NCI-H2081 treated with DMSO at 0.1 percent for 48 hours (cell line): ENCODE results near the gene COMTD1.

Experiments
- DNase-seq: peaks from one replicate; lab custom pipeline; 2025; lab: John Stamatoyannopoulos, UW

COMTD1 gene

DNA sequence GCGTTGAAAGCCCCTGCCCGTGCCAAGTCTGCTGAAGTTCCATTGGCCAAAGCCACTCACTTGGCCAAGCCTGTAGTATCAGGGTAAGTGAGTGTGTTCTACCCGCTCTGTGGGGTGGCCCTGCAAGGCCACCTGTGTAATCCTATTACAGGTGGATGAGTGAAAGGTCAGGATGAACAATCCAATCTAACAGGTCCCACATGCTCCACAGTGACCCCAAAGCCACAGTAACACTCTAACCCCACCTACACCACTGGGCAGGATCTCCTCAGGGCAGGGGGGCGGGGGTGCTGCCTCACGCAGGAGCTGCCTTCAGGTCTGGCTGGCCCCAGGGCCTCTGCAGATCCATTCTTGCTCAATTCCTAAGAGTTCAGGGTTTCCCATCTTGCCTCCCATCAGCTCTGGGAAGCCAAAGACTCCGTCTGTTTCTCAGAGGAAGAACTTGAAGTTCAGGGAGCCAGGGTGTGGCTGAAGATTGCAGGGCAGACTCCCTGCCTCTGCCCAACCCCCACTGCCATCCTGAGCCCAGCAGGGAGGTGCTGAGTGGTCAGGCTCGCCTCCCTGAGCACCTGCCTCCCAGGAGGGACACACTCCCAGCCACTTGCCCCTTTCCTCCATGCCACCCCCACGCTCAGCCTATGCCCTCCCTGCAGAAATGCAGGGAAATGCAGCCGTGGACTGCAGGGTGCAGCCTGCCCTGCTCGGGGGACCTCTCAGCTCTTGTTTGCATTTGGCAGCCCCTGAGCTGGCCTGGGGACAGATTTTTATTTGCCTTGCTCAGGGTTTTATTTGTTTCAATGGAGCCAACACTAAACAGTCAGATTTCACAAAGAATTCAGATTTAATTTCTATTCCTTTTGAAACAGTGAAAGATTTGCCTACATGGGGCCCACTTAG lies 9.8 kb upstream of the COMTD1 start:
- no peak for DNase-seq

DNA sequence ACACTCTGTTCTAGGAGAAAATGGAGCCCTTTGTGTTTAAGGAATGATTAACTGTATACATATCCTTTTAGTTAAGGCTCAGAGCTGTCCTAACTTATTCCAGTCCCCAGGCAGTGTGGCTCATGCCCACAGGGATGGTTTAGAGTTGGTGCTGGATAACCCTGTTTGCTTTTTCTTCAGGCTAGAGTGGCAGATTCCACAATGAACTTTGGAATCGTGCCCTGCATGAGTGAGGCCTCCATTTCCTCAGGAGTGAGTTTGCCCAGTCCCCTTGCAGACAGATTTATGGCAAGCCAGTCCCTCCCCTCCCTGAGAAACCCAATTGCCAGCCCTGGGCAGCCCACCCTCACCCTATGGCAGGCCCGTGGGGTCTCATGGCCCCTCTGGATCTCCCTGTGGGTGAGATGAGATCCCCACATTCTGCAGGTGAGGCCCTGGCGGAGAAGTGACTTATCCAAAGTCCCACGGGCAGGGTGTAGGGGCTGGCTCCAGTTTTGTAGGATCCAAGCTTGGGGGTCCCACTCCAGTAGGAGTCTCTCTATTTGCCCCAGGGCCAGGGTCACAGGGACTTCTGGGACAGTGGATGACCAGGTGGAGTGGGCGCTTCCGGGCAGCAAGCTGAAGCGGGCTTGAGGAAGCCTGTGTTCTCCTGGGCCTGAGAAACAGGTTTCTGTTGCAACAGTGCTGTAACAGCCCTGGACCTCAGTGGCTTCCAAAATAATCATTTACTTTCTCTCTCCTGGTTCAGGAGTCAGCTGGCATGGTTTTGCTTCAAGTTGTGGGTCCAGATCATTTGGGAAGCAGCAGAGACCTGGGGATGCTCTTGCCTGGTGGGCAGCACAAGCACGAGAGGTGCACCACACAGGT lies 9.0 kb upstream of the COMTD1 start:
- no peak for DNase-seq

DNA sequence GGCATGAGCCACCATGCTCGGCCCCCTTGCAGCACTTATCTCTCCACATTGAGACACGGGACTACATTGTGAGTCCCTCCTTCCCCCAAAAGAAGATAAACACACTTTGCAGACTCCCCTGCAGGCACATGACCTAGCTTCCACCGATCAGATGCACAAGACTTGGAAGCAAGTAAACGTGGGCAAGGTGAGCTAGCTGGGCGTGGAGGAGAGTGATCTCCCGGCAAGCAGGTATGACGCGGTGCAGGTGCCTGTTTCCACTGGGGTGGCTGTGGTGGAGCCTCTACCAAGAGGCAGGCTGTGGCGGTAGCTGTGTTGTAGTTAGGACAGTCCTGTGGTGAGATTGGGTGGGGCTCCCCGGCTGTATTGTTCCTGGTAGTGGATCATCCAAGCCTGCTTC lies 7.7 kb upstream of the COMTD1 start:
- no peak for DNase-seq

DNA sequence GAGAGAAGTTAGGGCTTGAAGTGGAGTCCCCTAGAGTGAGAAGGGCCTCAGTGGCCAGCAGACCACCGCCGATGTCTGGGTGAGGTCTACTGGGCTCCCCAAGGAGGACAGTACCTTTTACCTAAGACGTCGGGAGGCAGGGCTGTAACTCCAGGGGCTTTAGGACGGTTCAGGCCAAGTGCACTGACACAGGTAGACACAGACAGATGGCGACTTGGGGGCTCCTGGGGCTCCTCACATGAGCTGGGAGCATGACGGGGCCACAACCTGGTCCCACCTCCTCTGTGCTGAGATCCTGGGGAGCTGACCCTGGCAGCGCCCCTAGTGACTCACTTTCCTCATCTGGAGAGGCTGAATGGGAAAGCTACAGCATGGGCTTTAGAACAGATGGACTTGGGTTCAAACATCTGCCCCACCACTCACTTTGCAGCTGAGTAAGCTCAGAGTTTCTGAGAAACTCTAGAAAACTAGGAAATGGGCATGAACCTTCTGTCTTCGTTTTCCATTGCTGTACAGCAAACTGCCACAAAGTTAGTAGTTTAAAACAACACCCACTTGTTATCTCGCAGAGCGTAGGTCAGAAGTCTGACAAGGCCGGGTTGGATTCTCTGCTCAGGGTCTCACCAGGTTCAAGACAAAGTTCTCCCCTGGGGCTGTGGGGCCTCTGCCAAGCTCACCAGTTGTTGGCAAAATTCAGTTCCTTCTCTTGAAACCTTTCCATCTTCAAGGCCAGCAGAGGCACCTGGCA lies 4.7 kb upstream of the COMTD1 start:
- no peak for DNase-seq

DNA sequence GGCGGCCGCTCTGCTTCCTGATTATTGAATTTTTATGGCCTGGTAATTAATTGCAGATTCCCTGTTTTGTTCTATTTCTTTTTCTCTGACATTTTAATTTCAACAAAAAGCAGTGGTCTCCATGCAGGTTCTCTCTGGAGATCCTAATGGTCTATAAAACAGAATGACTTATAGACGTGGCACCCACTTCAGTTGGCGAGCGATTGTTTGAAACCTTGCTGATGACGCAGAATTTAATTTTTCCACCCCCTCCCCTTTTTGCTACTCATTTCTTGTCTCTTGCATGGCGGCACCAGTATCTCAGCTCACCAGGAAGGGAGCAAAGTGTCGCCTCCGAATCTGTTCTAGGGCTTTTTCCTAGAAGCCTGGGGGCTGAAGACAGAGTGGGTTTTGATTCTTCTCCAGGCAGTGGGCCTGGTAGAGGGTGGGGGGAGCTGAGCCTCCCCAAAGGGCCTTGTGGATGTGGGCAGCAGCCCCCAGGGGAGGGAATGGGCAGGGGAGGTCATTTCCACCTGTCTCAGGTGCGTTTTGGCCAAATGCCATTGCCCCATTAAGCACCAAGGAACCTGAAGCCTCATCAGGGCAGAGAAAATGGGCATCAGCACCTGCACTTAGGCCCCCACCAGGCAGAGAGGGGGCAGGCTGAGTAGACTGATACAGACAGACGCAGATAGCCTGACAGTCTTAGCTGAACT lies 3.5 kb upstream of the COMTD1 start:
- no peak for DNase-seq

DNA sequence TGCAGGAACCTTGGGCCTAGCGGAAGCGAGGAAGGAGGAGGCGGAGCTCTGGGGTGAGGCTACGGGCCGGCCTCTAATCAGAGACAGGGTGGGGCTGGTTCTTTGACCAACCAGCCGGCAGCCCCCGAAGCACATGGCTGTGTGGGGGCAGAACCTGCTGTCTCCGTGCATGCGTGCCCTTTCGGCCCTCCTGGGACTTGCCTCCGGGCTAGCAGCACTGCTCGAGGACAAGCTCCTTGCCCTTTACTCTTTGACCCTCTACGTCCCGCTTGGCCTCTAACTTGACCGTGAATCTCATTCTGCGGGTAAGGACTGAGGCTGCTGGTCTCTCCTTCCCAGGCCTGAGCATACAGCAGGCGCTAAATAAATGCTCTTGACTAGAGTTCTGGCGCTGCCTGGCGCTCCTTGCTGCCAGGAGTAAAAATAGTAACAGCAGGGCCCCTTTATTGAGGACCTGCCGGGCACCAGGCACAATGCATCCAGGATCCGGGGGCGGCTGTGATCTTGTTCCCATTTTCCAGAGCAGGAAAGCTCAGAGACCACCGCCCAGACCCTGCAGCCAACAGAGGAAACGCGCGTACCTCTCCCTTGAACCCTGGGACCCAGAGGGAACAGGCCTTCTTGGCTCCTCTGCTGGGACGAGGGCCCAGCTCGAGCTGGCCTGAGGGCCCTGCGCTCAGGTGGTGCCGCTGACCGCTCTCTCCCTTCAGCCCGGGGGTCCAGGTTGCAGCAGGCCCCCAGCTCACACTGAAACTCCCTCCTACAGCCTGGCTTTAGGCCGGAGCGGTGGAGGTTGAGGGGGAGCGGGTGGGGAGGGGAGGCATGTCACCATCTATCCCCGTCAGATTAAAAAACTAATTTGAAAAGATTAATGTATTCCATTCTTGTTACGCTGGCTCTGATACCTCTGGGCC lies 2.7 kb upstream of the COMTD1 start:
- DNase-seq: no peak

DNA sequence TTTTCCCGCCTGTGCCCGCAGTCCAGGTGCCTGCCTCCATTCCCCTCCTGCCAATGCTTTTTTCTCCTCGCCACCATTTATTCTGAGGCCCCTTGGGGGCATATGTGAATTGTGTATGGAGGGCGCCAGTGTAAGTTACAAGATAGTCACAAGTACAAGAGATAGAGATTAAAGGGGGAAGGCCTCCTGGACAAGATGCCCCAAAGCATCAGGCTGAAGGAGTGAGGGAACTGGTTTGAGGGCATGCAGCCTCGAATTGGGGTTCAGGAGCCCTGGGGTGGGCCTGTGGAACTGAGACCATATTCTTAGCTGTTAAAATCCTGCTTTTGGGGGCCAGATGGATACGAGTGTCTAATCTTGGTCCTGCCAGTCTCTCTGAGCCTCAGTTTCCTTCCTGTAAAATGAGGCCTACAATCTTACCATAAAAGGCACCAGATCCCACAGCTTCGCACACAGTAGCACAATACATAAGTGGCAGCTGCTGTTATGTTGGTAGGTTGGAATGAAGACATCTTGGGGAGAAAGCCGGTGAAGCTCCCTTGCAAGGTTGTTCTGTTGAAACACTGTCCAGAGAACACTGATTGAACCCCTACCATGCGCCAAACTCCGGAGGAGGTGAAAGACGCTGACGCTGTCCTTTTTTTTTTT lies 545 bp upstream of the COMTD1 start:
- DNase-seq: no peak

DNA sequence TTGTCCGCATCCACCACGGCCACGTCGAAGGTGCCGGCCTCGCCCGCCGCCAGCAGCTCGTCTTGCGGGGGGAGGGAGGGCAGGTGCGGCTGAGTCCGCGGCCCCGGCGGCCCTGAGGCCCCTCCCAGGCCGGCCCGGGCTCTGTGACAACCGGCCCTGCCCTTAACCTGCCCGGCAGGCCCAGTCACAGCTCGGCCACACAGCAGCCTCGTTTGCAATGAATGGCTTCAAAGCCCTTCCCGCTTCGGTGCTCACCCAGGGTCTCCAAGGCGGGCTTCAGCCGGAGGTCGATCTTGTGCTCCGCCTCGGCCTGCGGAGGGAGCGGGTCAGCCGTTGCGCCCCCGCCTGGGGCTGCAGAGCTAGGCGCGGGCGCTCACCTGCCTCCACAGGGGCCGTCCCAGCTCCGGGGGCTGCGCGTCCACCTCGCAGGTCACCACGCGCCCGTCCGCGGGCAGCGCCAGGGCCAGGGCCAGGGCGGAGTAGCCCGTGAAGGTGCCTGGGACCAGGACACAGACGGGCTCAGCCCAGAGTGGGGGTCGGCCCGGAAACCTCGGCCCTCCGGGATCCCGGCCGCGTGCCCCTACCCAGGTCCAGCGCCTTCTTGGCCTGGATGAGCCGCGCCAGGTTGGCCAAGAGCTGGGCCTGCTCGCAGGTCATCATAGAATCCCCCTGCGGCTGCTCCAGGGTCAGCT lies 928 bp downstream of the COMTD1 start:
- DNase-seq: no peak

DNA sequence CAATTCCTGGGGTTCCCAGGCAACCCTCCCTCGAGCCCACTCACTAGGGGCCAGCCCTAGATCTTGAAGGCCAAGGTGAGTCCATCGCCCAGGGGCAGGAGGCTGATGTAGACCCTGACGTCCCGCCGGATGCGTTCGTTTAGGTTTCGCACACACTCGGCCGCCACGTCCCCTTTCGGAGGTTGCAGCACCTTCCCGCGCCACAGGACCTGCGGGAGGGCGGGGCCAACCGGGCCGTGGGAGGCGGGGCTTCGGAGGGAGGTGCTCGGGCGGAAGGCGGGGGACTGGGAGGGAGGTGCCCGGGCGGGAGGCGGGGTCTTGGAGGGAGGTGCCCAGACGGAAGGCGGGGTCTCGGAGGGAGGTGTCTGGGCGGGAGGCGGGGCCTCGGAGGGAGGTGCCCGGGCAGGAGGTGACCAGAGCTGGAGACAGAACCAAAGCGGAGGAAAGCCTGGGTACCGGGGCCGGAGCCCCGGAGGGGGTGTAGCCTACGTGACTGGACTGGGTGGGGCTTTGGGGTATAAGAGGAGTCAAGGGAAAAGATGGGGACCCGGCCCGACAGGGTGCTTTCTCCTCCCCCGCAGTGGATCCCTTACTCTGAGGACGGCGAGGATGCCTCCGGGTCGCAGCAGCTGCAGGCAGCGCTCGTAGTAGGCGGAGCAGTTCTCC lies 1.6 kb downstream of the COMTD1 start:
- peak; percentile 51 for DNase-seq

DNA sequence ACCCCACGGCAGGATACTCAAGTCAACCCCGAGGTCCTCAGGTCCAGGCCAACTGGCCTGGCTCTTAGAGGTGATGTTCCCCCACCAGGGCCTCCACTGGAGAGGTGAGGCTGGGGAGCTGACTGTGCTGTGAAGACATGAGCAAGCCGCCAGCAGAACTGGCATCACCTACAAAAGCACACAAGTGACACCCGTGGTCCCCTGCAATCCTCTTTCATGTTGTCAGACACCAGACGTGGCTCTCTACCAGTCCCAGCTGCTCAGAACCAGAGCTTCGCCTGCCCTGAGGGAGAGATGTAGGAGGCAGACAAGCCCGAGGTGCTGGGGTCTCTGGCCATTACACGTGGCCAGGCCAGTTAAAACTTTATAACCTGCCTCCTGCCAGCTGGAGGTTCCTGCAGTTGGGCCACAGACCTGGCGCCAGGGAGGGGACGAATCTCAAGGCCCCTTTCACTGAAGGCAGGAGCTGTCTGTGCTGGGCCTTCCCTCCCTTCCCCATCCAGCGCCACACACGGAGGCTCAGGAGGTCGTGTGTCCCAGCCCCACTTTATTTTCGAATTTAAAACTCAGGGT lies 2.2 kb downstream of the COMTD1 start:
- DNase-seq: no peak

DNA sequence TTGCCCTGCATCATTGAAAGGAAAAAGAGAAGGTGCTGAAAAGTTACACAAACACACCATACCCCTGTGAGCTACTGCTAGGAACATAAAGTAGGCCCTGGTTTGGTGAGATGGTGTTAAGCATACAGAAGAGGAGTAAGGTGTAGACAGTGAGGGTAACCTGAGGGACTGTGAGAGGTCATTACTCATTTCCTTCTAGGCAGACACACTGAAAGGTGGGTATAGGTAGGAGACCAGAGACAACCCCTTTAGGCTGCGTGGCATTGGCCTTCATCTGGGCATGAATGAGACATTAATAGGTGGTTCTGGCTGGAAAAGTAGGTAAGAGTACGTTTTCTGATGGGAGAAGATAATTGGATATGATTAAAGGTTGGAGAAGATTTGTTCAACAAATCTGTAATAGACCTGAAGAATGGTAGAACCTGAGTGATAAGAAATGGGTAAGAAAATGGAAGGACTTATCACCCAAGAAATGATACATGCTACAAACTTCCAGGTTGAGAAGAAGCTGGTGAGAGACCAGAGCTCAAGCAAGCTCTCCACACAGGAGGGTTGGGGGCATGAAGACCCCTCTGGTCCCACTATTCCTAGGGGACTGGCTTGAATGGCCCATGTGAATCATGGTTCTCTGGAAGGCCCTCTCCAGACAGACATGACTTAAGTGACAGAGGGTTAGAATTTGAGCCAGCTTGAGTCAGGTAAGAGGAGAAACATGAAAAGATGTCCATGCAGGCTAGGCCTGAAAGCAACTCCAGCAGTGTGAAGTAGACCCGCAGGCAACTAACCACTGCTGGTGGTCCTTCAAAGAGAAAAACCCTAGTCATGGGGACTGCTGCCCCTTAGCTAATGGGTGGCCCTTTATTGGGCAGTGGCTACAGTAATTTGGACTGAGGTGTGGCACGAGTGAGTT lies 3.8 kb downstream of the COMTD1 start:
- DNase-seq: no peak

DNA sequence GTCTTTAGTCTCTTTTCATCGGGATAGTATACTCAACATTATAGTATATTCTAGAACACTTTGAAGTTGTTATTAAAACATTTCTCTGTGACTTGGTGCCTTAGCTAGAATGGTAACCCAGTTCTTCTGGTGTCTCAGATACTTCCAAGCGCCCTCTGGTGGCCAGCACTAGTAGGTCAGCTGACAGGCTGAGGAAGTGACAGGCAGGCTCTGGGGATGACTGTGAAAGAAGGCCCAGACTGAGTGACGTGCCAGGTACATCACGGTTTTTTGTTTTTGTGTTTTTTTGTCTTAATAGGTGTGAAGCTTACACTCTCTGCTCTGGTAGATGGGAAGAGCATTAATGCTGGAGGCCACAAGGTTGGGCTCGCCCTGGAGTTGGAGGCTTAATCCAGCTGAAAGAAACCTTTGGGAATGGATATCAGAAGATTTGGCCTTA lies 5.1 kb downstream of the COMTD1 start:
- peak; percentile 45 for DNase-seq

DNA sequence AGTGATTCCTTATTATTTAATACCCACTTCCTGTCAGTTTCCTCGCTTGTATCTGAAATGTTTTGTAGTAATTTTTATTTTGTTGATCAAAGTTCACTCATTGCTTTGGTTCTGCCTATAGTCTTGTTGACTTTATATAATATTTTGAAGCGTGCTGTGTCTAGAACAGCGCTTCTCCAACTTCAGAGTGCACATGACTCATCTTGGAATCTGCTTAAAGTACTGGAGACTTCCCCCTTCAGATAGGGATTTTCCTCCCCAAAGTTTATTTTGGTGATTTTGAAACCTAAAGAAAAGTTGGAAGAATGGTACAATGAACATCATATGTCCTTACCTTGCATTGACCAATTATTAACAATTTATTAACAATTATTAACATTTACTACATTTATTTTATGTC lies 5.8 kb downstream of the COMTD1 start:
- no peak for DNase-seq

DNA sequence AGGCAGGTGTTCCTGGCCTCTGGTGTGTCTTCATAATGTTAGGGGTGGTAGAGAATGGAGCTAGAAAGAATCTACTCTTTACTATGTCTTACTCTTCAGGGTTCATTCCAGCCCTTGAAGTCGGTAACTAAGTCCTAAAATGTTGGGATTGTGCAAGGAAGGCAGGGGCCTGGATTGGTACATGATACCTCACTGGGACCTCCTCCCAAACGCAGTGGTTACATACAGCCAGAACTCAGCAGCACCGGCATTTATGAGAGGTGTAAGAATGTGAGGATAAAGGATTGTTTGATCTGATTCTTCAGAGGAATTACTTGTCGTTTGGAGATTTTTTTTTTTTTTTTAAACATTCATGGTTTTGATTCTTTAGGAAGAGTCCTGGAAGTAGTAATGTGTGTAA lies 6.9 kb downstream of the COMTD1 start:
- DNase-seq: no peak

DNA sequence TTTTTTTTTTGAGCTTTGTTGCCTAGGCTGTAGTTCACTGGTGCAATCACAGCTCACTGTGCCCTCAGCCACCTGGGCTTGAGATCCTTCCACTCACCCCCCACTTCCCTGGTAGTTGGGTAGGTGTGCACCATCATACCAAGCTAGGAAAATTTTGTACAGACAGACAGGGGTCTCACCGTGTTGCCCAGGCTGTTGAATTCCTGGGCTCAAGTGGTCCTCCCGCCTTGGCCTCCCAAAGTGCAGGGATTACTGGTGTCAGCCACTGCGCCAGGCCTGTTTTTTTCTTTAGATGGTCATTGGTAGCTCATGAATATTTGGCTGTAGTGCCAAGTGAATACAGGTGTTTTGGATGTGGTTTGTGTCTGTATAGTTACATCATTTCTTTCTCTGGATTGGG lies 7.5 kb downstream of the COMTD1 start:
- DNase-seq: no peak

DNA sequence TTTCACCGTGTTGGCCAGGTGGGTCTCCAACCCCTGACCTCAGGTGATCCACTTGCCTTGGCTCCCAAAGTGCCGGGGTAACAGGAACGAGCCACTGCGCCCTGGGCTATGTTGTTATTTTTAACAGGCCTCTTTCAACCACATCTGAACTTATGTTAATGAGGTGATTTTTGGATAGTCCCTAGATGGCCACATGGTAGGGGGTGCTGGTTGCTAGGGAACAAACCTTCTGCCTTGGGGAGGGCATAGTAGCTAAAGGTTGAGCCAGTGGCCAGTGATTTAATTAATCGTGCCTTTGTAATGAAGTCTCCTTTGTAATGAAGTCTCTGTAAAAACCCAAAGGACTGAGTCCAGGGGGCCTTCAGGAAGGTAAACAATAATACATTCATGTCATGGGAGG lies 9.1 kb downstream of the COMTD1 start:
- DNase-seq: no peak

DNA sequence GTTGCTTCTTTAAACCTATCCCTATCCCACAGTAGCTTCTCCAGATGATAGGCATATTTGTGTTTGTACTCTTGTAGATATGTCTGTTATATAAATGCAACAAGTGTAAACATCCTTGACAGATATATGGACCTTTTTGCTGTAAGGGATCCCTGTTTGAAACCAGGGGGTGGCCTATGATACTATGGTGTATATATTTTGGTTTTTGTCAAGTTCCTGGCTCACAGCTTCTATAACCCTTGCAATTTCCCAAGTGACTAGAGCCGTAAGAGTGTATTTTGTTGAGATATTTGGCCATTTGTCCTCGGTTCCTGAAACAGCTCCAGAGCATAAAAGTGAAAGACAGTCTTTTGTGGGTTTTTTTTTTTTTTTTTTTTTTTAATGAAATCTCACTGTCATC lies 9.7 kb downstream of the COMTD1 start:
- no peak for DNase-seq

DNA sequence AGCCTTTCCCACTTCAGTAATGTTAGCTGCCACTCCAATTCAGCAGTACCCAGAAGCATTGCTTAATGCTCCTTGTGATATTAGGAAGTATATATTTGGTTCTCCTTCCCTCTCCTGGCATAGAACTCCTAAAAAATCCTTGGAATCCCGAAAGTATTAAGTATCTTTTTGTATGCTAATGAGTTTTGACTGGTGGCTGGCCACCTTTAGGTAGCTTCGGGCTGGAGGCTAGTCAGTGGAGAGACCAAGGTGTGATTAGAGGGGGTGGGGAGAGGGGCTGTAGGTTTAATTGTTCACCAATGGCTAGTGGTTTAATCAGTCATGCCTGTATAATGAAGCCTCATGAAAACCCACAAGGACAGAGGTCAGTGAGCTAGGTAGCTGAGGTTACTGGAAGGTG lies 12.2 kb downstream of the COMTD1 start:
- no peak for DNase-seq
